HuH-7 (cell line): ENCODE results near the gene ZNF217.
"Not testable (repeated sequence)": the region's sequence is repeated elsewhere in the genome, so short reads cannot be mapped to it uniquely, and the experiment has no call there.

Source experiments
- DNase-seq: peaks from one replicate; pipeline ENCODE4 v3.0.0; 2011; ENCODE audit warnings: low spot score

ZNF217 gene

GRCh38 chr20:53622247-53623133 is 28.9 kb upstream of the ZNF217 start:
- no peak for DNase-seq

- DNase-seq, result no peak
These were observed 28.0 kb upstream of the ZNF217 start for GRCh38 chr20:53621482-53622246.

GRCh38 chr20:53618490-53619000 is 24.9 kb upstream of the ZNF217 start:
- DNase-seq, result not testable (repeated sequence)

GRCh38 chr20:53617791-53618489 is 24.3 kb upstream of the ZNF217 start:
- DNase-seq, result no peak

GRCh38 chr20:53616489-53616888 is 22.9 kb upstream of the ZNF217 start:
- not testable (repeated sequence) for DNase-seq

- DNase-seq, result no peak
These were observed 20.1 kb upstream of the ZNF217 start for GRCh38 chr20:53613748-53614147.

GRCh38 chr20:53612289-53612688 is 18.6 kb upstream of the ZNF217 start:
- DNase-seq, result not testable (repeated sequence)

- DNase-seq, result no peak
These were observed 17.8 kb upstream of the ZNF217 start for GRCh38 chr20:53611449-53611894.

- no peak for DNase-seq
These were observed 16.1 kb upstream of the ZNF217 start for GRCh38 chr20:53609491-53610445.

- DNase-seq, result no peak
These were observed 15.1 kb upstream of the ZNF217 start for GRCh38 chr20:53608456-53609452.

- DNase-seq, result no peak
These were observed 14.4 kb upstream of the ZNF217 start for GRCh38 chr20:53608071-53608455.

- no peak for DNase-seq
These were observed 12.8 kb upstream of the ZNF217 start for GRCh38 chr20:53606364-53606985.

- not testable (repeated sequence) for DNase-seq
These were observed 11.8 kb upstream of the ZNF217 start for GRCh38 chr20:53605401-53605800.

GRCh38 chr20:53604846-53605245 is 11.2 kb upstream of the ZNF217 start:
- not testable (repeated sequence) for DNase-seq

- DNase-seq, result no peak
These were observed 9.0 kb upstream of the ZNF217 start for GRCh38 chr20:53602661-53603060.

GRCh38 chr20:53599910-53600632 is 6.4 kb upstream of the ZNF217 start:
- no peak for DNase-seq

- DNase-seq, result no peak
These were observed 5.7 kb upstream of the ZNF217 start for GRCh38 chr20:53599378-53599777.

- DNase-seq, result no peak
These were observed 5.4 kb upstream of the ZNF217 start for GRCh38 chr20:53599044-53599362.
